SK-N-SH treated with all-trans-retinoic acid at 6 μM for 48 hours (cell line): ENCODE results near the gene TCERG1L.

ENCODE experiments used
- ATAC-seq: fragments of 200-7000 bp; cut with Tn5 transposase; 3 replicates; pipeline ENCODE4 v1.9.1; 2020; ENCODE audit warnings: mild to moderate bottlenecking, moderate library complexity
- ARNTL ChIP-seq: fragments of 450-650 bp; formaldehyde crosslinking; IDR thresholded peaks from 2 replicates; pipeline ENCODE4 v1.5.0; 2020; ENCODE audit warnings: low read depth, mild to moderate bottlenecking, moderate library complexity, borderline replicate concordance
- BACH2 ChIP-seq: fragments of 250-450 bp; sonication (Bioruptor Pico); IDR thresholded peaks from 2 replicates; pipeline ENCODE4 v1.9.0; 2021; ENCODE audit warnings: mild to moderate bottlenecking, borderline replicate concordance
- CSDC2 ChIP-seq: fragments of 250-450 bp; sonication (Bioruptor Pico); IDR thresholded peaks from 2 replicates; pipeline ENCODE4 v1.5.0; 2020; ENCODE audit warnings: mild to moderate bottlenecking, moderate library complexity
- ESRRG ChIP-seq: fragments of 250-450 bp; sonication (Bioruptor Pico); IDR thresholded peaks from 2 replicates; pipeline ENCODE4 v1.6.1; 2021; ENCODE audit warnings: mild to moderate bottlenecking
- GLIS3 ChIP-seq: fragments of 250-450 bp; sonication (Bioruptor Pico); IDR thresholded peaks from 2 replicates; pipeline ENCODE4 v1.5.0; 2020; ENCODE audit warnings: mild to moderate bottlenecking, moderate library complexity
- ISL1 ChIP-seq: fragments of 250-450 bp; sonication (Bioruptor Pico); IDR thresholded peaks from 2 replicates; pipeline ENCODE4 v2.1.2; 2022; ENCODE audit warnings: mild to moderate bottlenecking, moderate library complexity
- OSR1 ChIP-seq: fragments of 250-450 bp; sonication (Bioruptor Pico); IDR thresholded peaks from 2 replicates; pipeline ENCODE4 v1.8.0; 2022; ENCODE audit warnings: moderate library complexity, mild to moderate bottlenecking, inconsistent platforms
- PPARA ChIP-seq: fragments of 250-450 bp; sonication (Bioruptor Pico); IDR thresholded peaks from 2 replicates; pipeline ENCODE4 v1.5.0; 2020; ENCODE audit warnings: mild to moderate bottlenecking, borderline replicate concordance
- RARB ChIP-seq: fragments of 250-450 bp; sonication (Bioruptor Pico); IDR thresholded peaks from 2 replicates; pipeline ENCODE4 v1.8.0; 2021; ENCODE audit warnings: mild to moderate bottlenecking, moderate library complexity
- SNAI2 ChIP-seq: fragments of 250-450 bp; sonication (Bioruptor Pico); IDR thresholded peaks from 2 replicates; pipeline ENCODE4 v1.5.0; 2020; ENCODE audit warnings: mild to moderate bottlenecking, moderate library complexity
- TCF4 ChIP-seq: fragments of 250-450 bp; sonication (Bioruptor Pico); IDR thresholded peaks from 2 replicates; pipeline ENCODE4 v1.8.0; 2021; ENCODE audit warnings: mild to moderate bottlenecking, moderate library complexity, borderline replicate concordance
- TOX ChIP-seq: fragments of 250-450 bp; sonication (Bioruptor Pico); IDR thresholded peaks from 2 replicates; pipeline ENCODE4 v1.8.0; 2021; ENCODE audit warnings: mild to moderate bottlenecking, moderate library complexity, borderline replicate concordance
- ZC3H10 ChIP-seq: fragments of 250-450 bp; sonication (Bioruptor Pico); IDR thresholded peaks from 2 replicates; pipeline ENCODE4 v1.5.1; 2021; ENCODE audit warnings: mild to moderate bottlenecking, moderate library complexity
- ZFP3 ChIP-seq: fragments of 250-450 bp; sonication (Bioruptor Pico); IDR thresholded peaks from 2 replicates; pipeline ENCODE4 v1.5.0; 2020; ENCODE audit warnings: mild to moderate bottlenecking, moderate library complexity
- ZFP30 ChIP-seq: fragments of 450-650 bp; formaldehyde crosslinking; IDR thresholded peaks from 2 replicates; pipeline ENCODE4 v1.5.0; 2022; ENCODE audit warnings: mild to moderate bottlenecking, moderate library complexity
- ZNF565 ChIP-seq: fragments of 450-650 bp; formaldehyde crosslinking; conservative IDR thresholded peaks from 2 replicates; pipeline ENCODE4 v1.5.0; 2020; ENCODE audit warnings: low read depth, mild to moderate bottlenecking, moderate library complexity
- ZNF70 ChIP-seq: fragments of 450-650 bp; formaldehyde crosslinking; IDR thresholded peaks from 2 replicates; pipeline ENCODE4 v1.5.0; 2020; ENCODE audit warnings: mild to moderate bottlenecking, moderate library complexity
- ZNF8 ChIP-seq: fragments of 450-650 bp; formaldehyde crosslinking; IDR thresholded peaks from 2 replicates; pipeline ENCODE4 v1.5.0; 2020; ENCODE audit warnings: mild to moderate bottlenecking, moderate library complexity
- TF ChIP-seq, protein P1 (sequence below): fragments of 250-450 bp; sonication (Bioruptor Pico); IDR thresholded peaks from 2 replicates; pipeline ENCODE4 v1.5.1; 2021; ENCODE audit warnings: mild to moderate bottlenecking, moderate library complexity
- TF ChIP-seq, protein P2 (sequence below): fragments of 250-450 bp; sonication (Bioruptor Pico); IDR thresholded peaks from 2 replicates; pipeline ENCODE4 v1.8.0; 2021; ENCODE audit warnings: low read depth, mild to moderate bottlenecking, moderate library complexity, borderline replicate concordance
- TF ChIP-seq, protein P3 (sequence below): fragments of 250-450 bp; sonication (Bioruptor Pico); IDR thresholded peaks from 2 replicates; pipeline ENCODE4 v1.5.0; 2020; ENCODE audit warnings: mild to moderate bottlenecking, moderate library complexity
- TF ChIP-seq, protein P4 (sequence below): fragments of 250-450 bp; sonication (Bioruptor Pico); IDR thresholded peaks from 2 replicates; pipeline ENCODE4 v1.5.1; 2020; ENCODE audit warnings: low read depth, mild to moderate bottlenecking, moderate library complexity
- TF ChIP-seq, protein P5 (sequence below): fragments of 250-450 bp; sonication (Bioruptor Pico); IDR thresholded peaks from 2 replicates; pipeline ENCODE4 v1.8.0; 2020; ENCODE audit warnings: mild to moderate bottlenecking, moderate library complexity, borderline replicate concordance

TCERG1L gene

DNA sequence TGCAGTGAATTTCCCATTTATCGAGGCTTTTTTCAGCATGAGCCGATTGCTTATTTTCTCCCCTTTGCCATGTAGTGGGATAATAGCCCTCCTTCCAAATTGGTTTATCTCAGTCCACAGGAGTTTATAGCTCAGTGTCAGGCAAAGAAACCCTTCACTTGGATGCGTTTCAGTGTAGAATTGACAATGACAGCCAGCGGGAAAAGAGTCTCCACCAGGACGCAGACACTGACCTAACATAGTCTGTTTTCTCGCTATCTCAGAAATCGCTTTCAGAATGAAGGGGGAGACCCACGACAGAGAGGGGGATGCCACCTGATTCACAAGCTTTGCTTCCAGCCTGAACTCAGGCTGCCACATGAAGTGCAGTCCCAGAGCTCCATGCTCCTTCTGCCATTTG is 43.5 kb upstream of the TCERG1L start:
- TF ChIP-seq GLIS3 (CRISPR knock-in tag) (no peak), ZFP3 (CRISPR knock-in tag) (no peak), ZC3H10 (CRISPR knock-in tag) (no peak), ZNF565 (no peak), ISL1 (CRISPR knock-in tag) (no peak), ZNF8 (CRISPR knock-in tag) (no peak), OSR1 (CRISPR knock-in tag) (no peak), BACH2 (CRISPR knock-in tag) (no peak), TCF4 (CRISPR knock-in tag) (no peak), CSDC2 (CRISPR knock-in tag) (no peak), TOX (no peak), RARB (no peak), ZNF70 (CRISPR knock-in tag) (no peak)
- TF ChIP-seq, protein P1, sequence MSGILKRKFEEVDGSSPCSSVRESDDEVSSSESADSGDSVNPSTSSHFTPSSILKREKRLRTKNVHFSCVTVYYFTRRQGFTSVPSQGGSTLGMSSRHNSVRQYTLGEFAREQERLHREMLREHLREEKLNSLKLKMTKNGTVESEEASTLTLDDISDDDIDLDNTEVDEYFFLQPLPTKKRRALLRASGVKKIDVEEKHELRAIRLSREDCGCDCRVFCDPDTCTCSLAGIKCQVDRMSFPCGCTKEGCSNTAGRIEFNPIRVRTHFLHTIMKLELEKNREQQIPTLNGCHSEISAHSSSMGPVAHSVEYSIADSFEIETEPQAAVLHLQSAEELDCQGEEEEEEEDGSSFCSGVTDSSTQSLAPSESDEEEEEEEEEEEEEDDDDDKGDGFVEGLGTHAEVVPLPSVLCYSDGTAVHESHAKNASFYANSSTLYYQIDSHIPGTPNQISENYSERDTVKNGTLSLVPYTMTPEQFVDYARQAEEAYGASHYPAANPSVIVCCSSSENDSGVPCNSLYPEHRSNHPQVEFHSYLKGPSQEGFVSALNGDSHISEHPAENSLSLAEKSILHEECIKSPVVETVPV (CRISPR knock-in tag): no peak
- TF ChIP-seq, protein P2, sequence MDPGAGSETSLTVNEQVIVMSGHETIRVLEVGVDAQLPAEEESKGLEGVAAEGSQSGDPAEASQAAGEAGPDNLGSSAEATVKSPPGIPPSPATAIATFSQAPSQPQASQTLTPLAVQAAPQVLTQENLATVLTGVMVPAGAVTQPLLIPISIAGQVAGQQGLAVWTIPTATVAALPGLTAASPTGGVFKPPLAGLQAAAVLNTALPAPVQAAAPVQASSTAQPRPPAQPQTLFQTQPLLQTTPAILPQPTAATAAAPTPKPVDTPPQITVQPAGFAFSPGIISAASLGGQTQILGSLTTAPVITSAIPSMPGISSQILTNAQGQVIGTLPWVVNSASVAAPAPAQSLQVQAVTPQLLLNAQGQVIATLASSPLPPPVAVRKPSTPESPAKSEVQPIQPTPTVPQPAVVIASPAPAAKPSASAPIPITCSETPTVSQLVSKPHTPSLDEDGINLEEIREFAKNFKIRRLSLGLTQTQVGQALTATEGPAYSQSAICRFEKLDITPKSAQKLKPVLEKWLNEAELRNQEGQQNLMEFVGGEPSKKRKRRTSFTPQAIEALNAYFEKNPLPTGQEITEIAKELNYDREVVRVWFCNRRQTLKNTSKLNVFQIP (CRISPR knock-in tag): no peak
- TF ChIP-seq, protein P3, sequence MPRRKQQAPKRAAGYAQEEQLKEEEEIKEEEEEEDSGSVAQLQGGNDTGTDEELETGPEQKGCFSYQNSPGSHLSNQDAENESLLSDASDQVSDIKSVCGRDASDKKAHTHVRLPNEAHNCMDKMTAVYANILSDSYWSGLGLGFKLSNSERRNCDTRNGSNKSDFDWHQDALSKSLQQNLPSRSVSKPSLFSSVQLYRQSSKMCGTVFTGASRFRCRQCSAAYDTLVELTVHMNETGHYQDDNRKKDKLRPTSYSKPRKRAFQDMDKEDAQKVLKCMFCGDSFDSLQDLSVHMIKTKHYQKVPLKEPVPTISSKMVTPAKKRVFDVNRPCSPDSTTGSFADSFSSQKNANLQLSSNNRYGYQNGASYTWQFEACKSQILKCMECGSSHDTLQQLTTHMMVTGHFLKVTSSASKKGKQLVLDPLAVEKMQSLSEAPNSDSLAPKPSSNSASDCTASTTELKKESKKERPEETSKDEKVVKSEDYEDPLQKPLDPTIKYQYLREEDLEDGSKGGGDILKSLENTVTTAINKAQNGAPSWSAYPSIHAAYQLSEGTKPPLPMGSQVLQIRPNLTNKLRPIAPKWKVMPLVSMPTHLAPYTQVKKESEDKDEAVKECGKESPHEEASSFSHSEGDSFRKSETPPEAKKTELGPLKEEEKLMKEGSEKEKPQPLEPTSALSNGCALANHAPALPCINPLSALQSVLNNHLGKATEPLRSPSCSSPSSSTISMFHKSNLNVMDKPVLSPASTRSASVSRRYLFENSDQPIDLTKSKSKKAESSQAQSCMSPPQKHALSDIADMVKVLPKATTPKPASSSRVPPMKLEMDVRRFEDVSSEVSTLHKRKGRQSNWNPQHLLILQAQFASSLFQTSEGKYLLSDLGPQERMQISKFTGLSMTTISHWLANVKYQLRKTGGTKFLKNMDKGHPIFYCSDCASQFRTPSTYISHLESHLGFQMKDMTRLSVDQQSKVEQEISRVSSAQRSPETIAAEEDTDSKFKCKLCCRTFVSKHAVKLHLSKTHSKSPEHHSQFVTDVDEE (CRISPR knock-in tag): no peak
- TF ChIP-seq, protein P4, sequence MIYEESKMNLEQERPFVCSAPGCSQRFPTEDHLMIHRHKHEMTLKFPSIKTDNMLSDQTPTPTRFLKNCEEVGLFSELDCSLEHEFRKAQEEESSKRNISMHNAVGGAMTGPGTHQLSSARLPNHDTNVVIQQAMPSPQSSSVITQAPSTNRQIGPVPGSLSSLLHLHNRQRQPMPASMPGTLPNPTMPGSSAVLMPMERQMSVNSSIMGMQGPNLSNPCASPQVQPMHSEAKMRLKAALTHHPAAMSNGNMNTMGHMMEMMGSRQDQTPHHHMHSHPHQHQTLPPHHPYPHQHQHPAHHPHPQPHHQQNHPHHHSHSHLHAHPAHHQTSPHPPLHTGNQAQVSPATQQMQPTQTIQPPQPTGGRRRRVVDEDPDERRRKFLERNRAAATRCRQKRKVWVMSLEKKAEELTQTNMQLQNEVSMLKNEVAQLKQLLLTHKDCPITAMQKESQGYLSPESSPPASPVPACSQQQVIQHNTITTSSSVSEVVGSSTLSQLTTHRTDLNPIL (CRISPR knock-in tag): no peak
- TF ChIP-seq, protein P5, sequence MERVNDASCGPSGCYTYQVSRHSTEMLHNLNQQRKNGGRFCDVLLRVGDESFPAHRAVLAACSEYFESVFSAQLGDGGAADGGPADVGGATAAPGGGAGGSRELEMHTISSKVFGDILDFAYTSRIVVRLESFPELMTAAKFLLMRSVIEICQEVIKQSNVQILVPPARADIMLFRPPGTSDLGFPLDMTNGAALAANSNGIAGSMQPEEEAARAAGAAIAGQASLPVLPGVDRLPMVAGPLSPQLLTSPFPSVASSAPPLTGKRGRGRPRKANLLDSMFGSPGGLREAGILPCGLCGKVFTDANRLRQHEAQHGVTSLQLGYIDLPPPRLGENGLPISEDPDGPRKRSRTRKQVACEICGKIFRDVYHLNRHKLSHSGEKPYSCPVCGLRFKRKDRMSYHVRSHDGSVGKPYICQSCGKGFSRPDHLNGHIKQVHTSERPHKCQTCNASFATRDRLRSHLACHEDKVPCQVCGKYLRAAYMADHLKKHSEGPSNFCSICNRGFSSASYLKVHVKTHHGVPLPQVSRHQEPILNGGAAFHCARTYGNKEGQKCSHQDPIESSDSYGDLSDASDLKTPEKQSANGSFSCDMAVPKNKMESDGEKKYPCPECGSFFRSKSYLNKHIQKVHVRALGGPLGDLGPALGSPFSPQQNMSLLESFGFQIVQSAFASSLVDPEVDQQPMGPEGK: no peak
- no peak for ATAC-seq

DNA sequence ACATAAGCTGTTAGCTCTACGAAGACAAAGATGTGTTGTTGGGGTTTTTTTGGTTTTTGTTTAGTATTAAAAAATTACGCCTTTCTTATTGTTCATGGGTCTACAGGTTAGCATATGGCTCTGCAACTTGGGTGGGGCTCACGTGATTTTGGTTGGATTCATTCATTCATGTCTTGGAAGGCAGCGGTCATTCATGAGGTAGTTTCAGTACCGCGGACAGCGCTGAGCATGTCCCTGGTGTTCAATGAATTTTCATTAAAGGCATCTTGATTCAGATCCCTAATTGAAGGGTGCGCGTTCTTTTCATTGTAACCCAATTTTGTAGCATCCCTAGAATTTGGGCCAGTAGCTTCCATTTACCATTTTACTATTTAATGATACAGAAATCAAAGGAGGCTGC is 42.9 kb upstream of the TCERG1L start:
- TF ChIP-seq SNAI2 (CRISPR knock-in tag) (no peak), ZNF8 (CRISPR knock-in tag) (no peak), ESRRG (CRISPR knock-in tag) (no peak), BACH2 (CRISPR knock-in tag) (no peak), ARNTL (CRISPR knock-in tag) (no peak), ZFP30 (CRISPR knock-in tag) (no peak), ZNF70 (CRISPR knock-in tag) (no peak), OSR1 (CRISPR knock-in tag) (no peak), TCF4 (CRISPR knock-in tag) (no peak), PPARA (CRISPR knock-in tag) (no peak)
- TF ChIP-seq, protein P1 (CRISPR knock-in tag): no peak
- TF ChIP-seq, protein P4 (CRISPR knock-in tag): no peak
- TF ChIP-seq, protein P5: no peak
- no peak for ATAC-seq
